MM.1S (cell line): Measurements from ENCODE around the gene GRIK4.

Experiments
- EZH2 ChIP-seq: fragments of 300-600 bp; sonication (generic); optimal IDR thresholded peaks from 2 replicates; pipeline ENCODE3; 2017; ENCODE audit warnings: low read depth, mild to moderate bottlenecking, antibody characterized with exemption, low read length, mixed read lengths
- EZH2phosphoT487 ChIP-seq: fragments of 300-600 bp; sonication (generic); IDR thresholded peaks from 2 replicates; pipeline ENCODE4 v1.6.1; 2018; ENCODE audit warnings: antibody characterized with exemption, low read length

- no peak for TF ChIP-seq EZH2
- TF ChIP-seq EZH2phosphoT487: no peak
Observed at GRCh38 chr11:120590472-120590871, 78.9 kb downstream of the GRIK4 start.
